ENCODE measurements around the gene TTC4.

The TTC4 gene

DNA sequence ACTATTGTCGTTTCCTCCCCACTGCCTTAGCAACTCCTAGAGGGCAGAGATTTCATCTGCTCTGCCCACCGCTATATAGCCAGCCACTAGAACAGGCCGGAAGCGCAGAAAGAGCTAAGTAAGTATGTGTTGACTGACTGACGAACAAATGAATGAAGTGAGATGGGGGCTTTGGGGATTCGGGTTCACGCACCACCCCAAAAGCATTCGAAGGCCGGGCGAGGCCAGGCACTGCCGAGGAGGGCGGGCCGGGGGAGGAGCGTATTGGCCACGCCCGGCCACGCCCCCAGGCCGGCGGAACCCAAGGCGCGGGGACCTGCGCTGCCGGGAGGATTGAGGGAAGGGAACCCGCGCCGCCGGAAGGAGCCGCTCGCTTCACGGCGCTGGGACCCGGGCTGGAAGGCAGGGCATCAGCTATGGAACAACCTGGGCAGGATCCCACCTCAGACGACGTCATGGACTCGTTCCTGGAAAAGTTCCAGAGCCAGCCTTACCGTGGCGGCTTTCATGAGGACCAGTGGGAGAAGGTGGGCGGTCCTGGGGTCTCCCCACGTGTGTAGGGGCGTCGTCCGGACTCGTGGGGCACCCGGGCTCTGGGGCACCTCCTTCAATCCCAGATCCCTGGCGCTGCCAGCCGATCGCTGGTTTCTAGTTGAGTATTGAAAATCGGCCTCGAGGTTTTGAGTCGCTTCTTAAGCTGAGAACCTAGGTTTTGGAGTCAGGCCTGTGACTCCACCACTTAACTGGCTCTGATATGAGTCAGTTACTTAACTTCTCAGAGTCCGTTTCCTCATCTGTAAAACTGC, at the start of gene TTC4:
TSS of gene TTC4 (plus strand) at position 369 of the 806 bp plus-strand sequence. CDS start at position 417, 48 bp downstream.
- no peaks in the 10 kb centered on the region for H4K20me1 ChIP-seq (ENCODE audit: insufficient read depth, low read length)
- peak; percentile 78 for DNase-seq
- TF ChIP-seq CTCF (IDR thresholded peaks at IDR 0.05; ENCODE audit: low read length) (no peak), EZH2phosphoT487 (IDR thresholded peaks at IDR 0.05; ENCODE audit: low read length) (no peak), EZH2 (optimal IDR thresholded peaks at IDR 0.05; ENCODE audit: low read depth, low read length) (no peak)
- H3F3A ChIP-seq (ENCODE audit: insufficient read depth, low read length), result no peaks in the 10 kb centered on the region
- peak within 1 kb of the TSS; percentile 87 for H3K4me3 ChIP-seq (ENCODE audit: low read length)
- no peaks in the 10 kb centered on the region for H3K9me3 ChIP-seq (replicated peaks; ENCODE audit: insufficient read depth, low read length)
- H3K9me2 ChIP-seq (replicated peaks; ENCODE audit: insufficient read depth, low read length), result no peaks in the 10 kb centered on the region
- peaks cover 8% of the 10 kb centered on the region; the same call in 1 of the 2 replicates for H3K4me1 ChIP-seq (ENCODE audit: low read length)
- peaks cover 28% of the 10 kb centered on the region for H3K79me2 ChIP-seq (ENCODE audit: low read length)
- H3K27me3 ChIP-seq (replicated peaks; ENCODE audit: insufficient read depth, low read length), result peaks cover 30% of the 10 kb centered on the region; the same call in 1 of the 2 replicates
- H3K27ac ChIP-seq (ENCODE audit: low read length), result no peak within 1 kb of the TSS
- no peaks in the 10 kb centered on the region for H3K36me3 ChIP-seq (replicated peaks; ENCODE audit: insufficient read depth, low read length)
- H3K4me2 ChIP-seq (ENCODE audit: low read depth, low read length), result peak within 1 kb of the TSS; percentile 86
- H2AFZ ChIP-seq (ENCODE audit: low read length), result peak within 1 kb of the TSS; percentile 99
- peak within 1 kb of the TSS; percentile 81 for H3K9ac ChIP-seq (ENCODE audit: low read length)

- H3K36me3 ChIP-seq (replicated peaks; ENCODE audit: insufficient read depth, low read length), result no peaks in the 10 kb centered on the region
- H4K20me1 ChIP-seq (ENCODE audit: insufficient read depth, low read length), result no peaks in the 10 kb centered on the region
- no peak overlapping the region for H3K4me2 ChIP-seq (ENCODE audit: low read depth, low read length)
- H3F3A ChIP-seq (ENCODE audit: insufficient read depth, low read length), result no peaks in the 10 kb centered on the region
- TF ChIP-seq CTCF (IDR thresholded peaks at IDR 0.05; ENCODE audit: low read length), result no peak
- TF ChIP-seq EZH2 (optimal IDR thresholded peaks at IDR 0.05; ENCODE audit: low read depth, low read length), result no peak
- TF ChIP-seq EZH2phosphoT487 (IDR thresholded peaks at IDR 0.05; ENCODE audit: low read length), result no peak
- no peaks in the 10 kb centered on the region for H3K79me2 ChIP-seq (ENCODE audit: low read length)
- no peak overlapping the region for H2AFZ ChIP-seq (ENCODE audit: low read length)
- H3K4me1 ChIP-seq (ENCODE audit: low read length), result peaks cover 7% of the 10 kb centered on the region
- H3K27me3 ChIP-seq (replicated peaks; ENCODE audit: insufficient read depth, low read length), result no peaks in the 10 kb centered on the region
- no peak overlapping the region for H3K9ac ChIP-seq (ENCODE audit: low read length)
- no peak overlapping the region for H3K27ac ChIP-seq (ENCODE audit: low read length)
- no peak overlapping the region for H3K4me3 ChIP-seq (ENCODE audit: low read length)
- no peaks in the 10 kb centered on the region for H3K9me3 ChIP-seq (replicated peaks; ENCODE audit: insufficient read depth, low read length)
- DNase-seq, result no peak
- H3K9me2 ChIP-seq (replicated peaks; ENCODE audit: insufficient read depth, low read length), result no peaks in the 10 kb centered on the region
Measured at GRCh38 chr1:54666333-54666732, 49.3 kb upstream of the TTC4 start.

- Histone ChIP-seq H3F3A (ENCODE audit: insufficient read depth, low read length) (no peaks in the 10 kb centered on the region), H3K27ac (ENCODE audit: low read length) (no peak overlapping the region), H2AFZ (ENCODE audit: low read length) (no peak overlapping the region), H3K4me3 (ENCODE audit: low read length) (no peak overlapping the region), H3K9ac (ENCODE audit: low read length) (no peak overlapping the region), H3K79me2 (ENCODE audit: low read length) (no peaks in the 10 kb centered on the region), H3K4me2 (ENCODE audit: low read depth, low read length) (no peak overlapping the region), H3K4me1 (ENCODE audit: low read length) (peaks cover 3% of the 10 kb centered on the region; the same call in 1 of the 2 replicates), H4K20me1 (ENCODE audit: insufficient read depth, low read length) (no peaks in the 10 kb centered on the region), H3K36me3 (replicated peaks; ENCODE audit: insufficient read depth, low read length) (no peaks in the 10 kb centered on the region), H3K9me3 (replicated peaks; ENCODE audit: insufficient read depth, low read length) (no peaks in the 10 kb centered on the region), H3K27me3 (replicated peaks; ENCODE audit: insufficient read depth, low read length) (no peaks in the 10 kb centered on the region), H3K9me2 (replicated peaks; ENCODE audit: insufficient read depth, low read length) (no peaks in the 10 kb centered on the region)
- DNase-seq, result no peak
- TF ChIP-seq EZH2phosphoT487 (IDR thresholded peaks at IDR 0.05; ENCODE audit: low read length) (no peak), CTCF (IDR thresholded peaks at IDR 0.05; ENCODE audit: low read length) (no peak), EZH2 (optimal IDR thresholded peaks at IDR 0.05; ENCODE audit: low read depth, low read length) (no peak)
Measured at GRCh38 chr1:54667797-54668196, 47.9 kb upstream of the TTC4 start.

Data from MM.1S (cell line).